Measurements from ENCODE around the gene IQCK.
A peak's percentile ranks its signal among the peaks of the same experiment; 100 is the strongest.

The IQCK gene

GRCh38 chr16:19766988-19767387 is 48.9 kb downstream of the IQCK start:
- 97% methylated on average over 9 of the region's 9 CpGs for WGBS
- Histone ChIP-seq H3K9ac (ENCODE audit: low read length) (no peak overlapping the region), H3K4me2 (ENCODE audit: low read length, poor library complexity, severe bottlenecking) (no peak overlapping the region), H4K91ac (ENCODE audit: low read length) (no peak overlapping the region), H3K14ac (ENCODE audit: low read length in 2 of 2) (no peak overlapping the region), H2BK5ac (ENCODE audit: low read depth, low read length, poor library complexity, severe bottlenecking) (no peak overlapping the region), H3K27me3 (ENCODE audit: control insufficient read depth in 1 of 2, insufficient read depth in 1 of 2, low read length in 2 of 2) (no peaks in the 10 kb centered on the region), H2AK5ac (ENCODE audit: low read length, severe bottlenecking) (no peak overlapping the region), H4K8ac (ENCODE audit: low read length) (no peak overlapping the region), H3K79me1 (replicated peaks; ENCODE audit: low read length, poor library complexity, severe bottlenecking) (no peaks in the 10 kb centered on the region), H3K9me3 (ENCODE audit: control insufficient read depth, low read length) (peaks cover 17% of the 10 kb centered on the region), H3K4me1 (ENCODE audit: control insufficient read depth, insufficient read depth, low read depth, low read length) (no peaks in the 10 kb centered on the region), H3K4me3 (ENCODE audit: insufficient read depth in 1 of 2, low read depth in 1 of 2, low read length in 2 of 2) (no peak overlapping the region), H3K4ac (ENCODE audit: low read depth in 1 of 2, low read length in 2 of 2) (no peak overlapping the region), H2BK15ac (ENCODE audit: low read depth, poor library complexity, severe bottlenecking) (no peak overlapping the region), H3K36me3 (ENCODE audit: control insufficient read depth in 1 of 2, insufficient read depth in 2 of 2, low read depth in 1 of 2, low read length in 2 of 2) (peaks cover 8% of the 10 kb centered on the region in 2 experiments), H2AFZ (ENCODE audit: low read depth, low read length) (no peak overlapping the region), H2BK120ac (ENCODE audit: low read depth, low read length) (no peak overlapping the region), H2BK12ac (ENCODE audit: low read length in 2 of 2) (no peak overlapping the region), H3K23ac (ENCODE audit: low read length in 2 of 2) (no peak overlapping the region), H3K18ac (ENCODE audit: low read depth in 1 of 2, low read length in 2 of 2) (peak overlapping the region in 1 of 2 experiments; percentile 12), H3K27ac (ENCODE audit: low read length, poor library complexity, severe bottlenecking) (no peak overlapping the region)
- DNase-seq = no peak

GRCh38 chr16:19767497-19767896 is 49.4 kb downstream of the IQCK start:
- Histone ChIP-seq H2BK12ac (ENCODE audit: low read length in 2 of 2) (no peak overlapping the region), H2AK5ac (ENCODE audit: low read length, severe bottlenecking) (no peak overlapping the region), H3K4ac (ENCODE audit: low read depth in 1 of 2, low read length in 2 of 2) (no peak overlapping the region), H3K27ac (ENCODE audit: low read length, poor library complexity, severe bottlenecking) (no peak overlapping the region), H2BK5ac (ENCODE audit: low read depth, low read length, poor library complexity, severe bottlenecking) (no peak overlapping the region), H3K18ac (ENCODE audit: low read depth in 1 of 2, low read length in 2 of 2) (no peak overlapping the region), H3K9me3 (ENCODE audit: control insufficient read depth, low read length) (peaks cover 17% of the 10 kb centered on the region), H3K14ac (ENCODE audit: low read length in 2 of 2) (no peak overlapping the region), H2AFZ (ENCODE audit: low read depth, low read length) (no peak overlapping the region), H3K23ac (ENCODE audit: low read length in 2 of 2) (no peak overlapping the region), H3K4me3 (ENCODE audit: insufficient read depth in 1 of 2, low read depth in 1 of 2, low read length in 2 of 2) (no peak overlapping the region), H3K4me2 (ENCODE audit: low read length, poor library complexity, severe bottlenecking) (no peak overlapping the region), H2BK120ac (ENCODE audit: low read depth, low read length) (no peak overlapping the region), H3K9ac (ENCODE audit: low read length) (no peak overlapping the region), H3K4me1 (ENCODE audit: control insufficient read depth, insufficient read depth, low read depth, low read length) (no peaks in the 10 kb centered on the region), H3K36me3 (ENCODE audit: control insufficient read depth in 1 of 2, insufficient read depth in 2 of 2, low read depth in 1 of 2, low read length in 2 of 2) (peaks cover 8% of the 10 kb centered on the region in 2 experiments), H3K27me3 (ENCODE audit: control insufficient read depth in 1 of 2, insufficient read depth in 1 of 2, low read length in 2 of 2) (no peaks in the 10 kb centered on the region), H4K8ac (ENCODE audit: low read length) (no peak overlapping the region), H2BK15ac (ENCODE audit: low read depth, poor library complexity, severe bottlenecking) (no peak overlapping the region), H3K79me1 (replicated peaks; ENCODE audit: low read length, poor library complexity, severe bottlenecking) (no peaks in the 10 kb centered on the region), H4K91ac (ENCODE audit: low read length) (no peak overlapping the region)
- 92% methylated on average over 9 of the region's 13 CpGs for WGBS
- no peak for DNase-seq

GRCh38 chr16:19769239-19769638 is 51.2 kb downstream of the IQCK start:
- Histone ChIP-seq H3K27me3 (ENCODE audit: control insufficient read depth in 1 of 2, insufficient read depth in 1 of 2, low read length in 2 of 2) (no peaks in the 10 kb centered on the region), H3K18ac (ENCODE audit: low read depth in 1 of 2, low read length in 2 of 2) (no peak overlapping the region), H3K4me1 (ENCODE audit: control insufficient read depth, insufficient read depth, low read depth, low read length) (no peaks in the 10 kb centered on the region), H3K4me2 (ENCODE audit: low read length, poor library complexity, severe bottlenecking) (no peak overlapping the region), H2BK120ac (ENCODE audit: low read depth, low read length) (no peak overlapping the region), H3K9ac (ENCODE audit: low read length) (no peak overlapping the region), H2BK5ac (ENCODE audit: low read depth, low read length, poor library complexity, severe bottlenecking) (no peak overlapping the region), H2BK12ac (ENCODE audit: low read length in 2 of 2) (no peak overlapping the region), H3K9me3 (ENCODE audit: control insufficient read depth, low read length) (peaks cover 17% of the 10 kb centered on the region), H2BK15ac (ENCODE audit: low read depth, poor library complexity, severe bottlenecking) (no peak overlapping the region), H3K79me1 (replicated peaks; ENCODE audit: low read length, poor library complexity, severe bottlenecking) (no peaks in the 10 kb centered on the region), H3K36me3 (ENCODE audit: control insufficient read depth in 1 of 2, insufficient read depth in 2 of 2, low read depth in 1 of 2, low read length in 2 of 2) (peaks cover 8% of the 10 kb centered on the region in 2 experiments), H2AK5ac (ENCODE audit: low read length, severe bottlenecking) (no peak overlapping the region), H4K8ac (ENCODE audit: low read length) (no peak overlapping the region), H3K27ac (ENCODE audit: low read length, poor library complexity, severe bottlenecking) (no peak overlapping the region), H2AFZ (ENCODE audit: low read depth, low read length) (no peak overlapping the region), H4K91ac (ENCODE audit: low read length) (no peak overlapping the region), H3K4ac (ENCODE audit: low read depth in 1 of 2, low read length in 2 of 2) (no peak overlapping the region), H3K23ac (ENCODE audit: low read length in 2 of 2) (no peak overlapping the region), H3K4me3 (ENCODE audit: insufficient read depth in 1 of 2, low read depth in 1 of 2, low read length in 2 of 2) (no peak overlapping the region), H3K14ac (ENCODE audit: low read length in 2 of 2) (no peak overlapping the region)
- DNase-seq = no peak
- 93% methylated on average over 3 of the region's 4 CpGs for WGBS

GRCh38 chr16:19771040-19771439 is 53.0 kb downstream of the IQCK start:
- Histone ChIP-seq H3K27me3 (ENCODE audit: control insufficient read depth in 1 of 2, insufficient read depth in 1 of 2, low read length in 2 of 2) (no peaks in the 10 kb centered on the region), H3K4me2 (ENCODE audit: low read length, poor library complexity, severe bottlenecking) (no peak overlapping the region), H3K9ac (ENCODE audit: low read length) (no peak overlapping the region), H3K23ac (ENCODE audit: low read length in 2 of 2) (no peak overlapping the region), H2AK5ac (ENCODE audit: low read length, severe bottlenecking) (no peak overlapping the region), H2BK15ac (ENCODE audit: low read depth, poor library complexity, severe bottlenecking) (no peak overlapping the region), H3K4me1 (ENCODE audit: control insufficient read depth, insufficient read depth, low read depth, low read length) (no peaks in the 10 kb centered on the region), H2BK120ac (ENCODE audit: low read depth, low read length) (no peak overlapping the region), H2AFZ (ENCODE audit: low read depth, low read length) (no peak overlapping the region), H3K36me3 (ENCODE audit: control insufficient read depth in 1 of 2, insufficient read depth in 2 of 2, low read depth in 1 of 2, low read length in 2 of 2) (peaks cover 8% of the 10 kb centered on the region in 2 experiments), H3K4ac (ENCODE audit: low read depth in 1 of 2, low read length in 2 of 2) (no peak overlapping the region), H3K9me3 (ENCODE audit: control insufficient read depth, low read length) (peaks cover 17% of the 10 kb centered on the region), H3K27ac (ENCODE audit: low read length, poor library complexity, severe bottlenecking) (no peak overlapping the region), H2BK12ac (ENCODE audit: low read length in 2 of 2) (no peak overlapping the region), H2BK5ac (ENCODE audit: low read depth, low read length, poor library complexity, severe bottlenecking) (no peak overlapping the region), H4K8ac (ENCODE audit: low read length) (no peak overlapping the region), H3K18ac (ENCODE audit: low read depth in 1 of 2, low read length in 2 of 2) (no peak overlapping the region), H3K79me1 (replicated peaks; ENCODE audit: low read length, poor library complexity, severe bottlenecking) (no peaks in the 10 kb centered on the region), H3K14ac (ENCODE audit: low read length in 2 of 2) (no peak overlapping the region), H3K4me3 (ENCODE audit: insufficient read depth in 1 of 2, low read depth in 1 of 2, low read length in 2 of 2) (no peak overlapping the region), H4K91ac (ENCODE audit: low read length) (no peak overlapping the region)
- 91% methylated on average over 3 of the region's 3 CpGs for WGBS
- no peak for DNase-seq

Data from mesenchymal stem cell (in vitro differentiated cells and primary cell).